A204.1 (cell line): Measurements from ENCODE around the gene DDX11.
"Not testable (repeated sequence)": the region's sequence is repeated elsewhere in the genome, so short reads cannot be mapped to it uniquely, and the experiment has no call there.

ENCODE experiments used
- FAIRE-seq: peaks from 2 replicates; lab custom pipeline; 2012; peaks lifted over from hg19 to GRCh38; lab: Jason Lieb, UNC

The DDX11 gene

GRCh38 chr12:31067656-31068055 is 6.0 kb upstream of the DDX11 start:
- not testable (repeated sequence) for FAIRE-seq

- FAIRE-seq: not testable (repeated sequence)
Measured at GRCh38 chr12:31070971-31071740, 2.5 kb upstream of the DDX11 start.

DNA sequence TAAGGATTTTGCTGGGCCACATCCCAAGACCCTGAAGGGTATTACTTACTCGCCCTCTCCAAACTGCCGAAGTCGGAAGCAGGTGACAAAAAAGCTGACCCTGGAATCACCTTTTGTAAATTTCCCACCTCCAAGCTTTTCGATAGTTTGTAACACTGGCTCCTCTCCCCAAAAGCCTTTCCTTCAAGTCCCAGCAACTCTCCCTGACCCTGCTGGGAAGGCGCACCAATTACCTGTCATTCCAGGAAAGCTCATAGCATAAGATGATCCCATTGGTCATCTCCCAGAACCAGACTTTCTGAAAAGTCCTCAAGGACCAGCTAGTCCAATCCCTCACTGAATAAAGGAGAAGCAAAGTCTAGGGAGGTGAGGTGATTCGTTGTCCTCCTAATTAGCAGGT is 698 bp upstream of the DDX11 start:
- not testable (repeated sequence) for FAIRE-seq

- not testable (repeated sequence) for FAIRE-seq
Measured at GRCh38 chr12:31074333-31074874, 744 bp downstream of the DDX11 start.

DNA sequence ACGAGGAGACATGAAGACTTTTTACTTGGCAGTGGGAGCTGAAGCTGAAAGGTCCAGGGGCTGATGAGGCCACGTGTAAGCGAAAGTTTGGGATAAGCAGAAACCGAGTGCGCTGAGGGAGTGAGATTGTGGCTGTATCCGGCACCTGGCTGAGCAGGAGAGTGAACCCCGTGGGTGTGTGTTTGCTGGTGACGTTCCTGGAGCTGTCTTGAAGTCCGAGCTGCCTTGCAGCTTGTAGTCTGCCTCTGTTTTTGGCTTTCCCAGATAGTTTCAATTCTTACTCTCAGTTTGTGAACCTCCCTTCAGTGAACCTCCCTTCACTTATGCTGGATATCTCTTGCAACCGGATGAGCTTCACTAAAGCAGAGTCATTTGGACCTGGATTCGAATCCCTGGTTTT is 2.5 kb downstream of the DDX11 start:
- not testable (repeated sequence) for FAIRE-seq

DNA sequence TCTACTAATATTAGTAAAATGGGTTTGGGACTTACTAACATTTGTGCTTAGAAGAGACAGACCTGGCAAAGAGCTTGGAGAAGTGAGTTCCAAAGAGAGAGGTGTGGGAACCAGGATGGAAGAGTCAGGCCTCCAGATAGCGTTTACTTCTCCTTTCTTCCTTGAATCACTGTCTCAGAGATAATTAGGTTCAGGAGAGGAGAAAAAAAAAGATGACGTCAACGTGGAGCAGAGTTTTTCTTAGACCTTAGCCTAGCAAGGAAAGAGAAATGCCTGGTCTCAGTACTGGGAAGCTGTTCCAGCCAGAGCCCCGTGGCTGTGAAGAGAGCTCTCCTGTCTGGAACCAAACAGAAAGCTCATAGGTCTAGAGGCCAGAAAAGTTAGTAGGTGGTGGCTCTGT is 3.4 kb downstream of the DDX11 start:
- not testable (repeated sequence) for FAIRE-seq

DNA sequence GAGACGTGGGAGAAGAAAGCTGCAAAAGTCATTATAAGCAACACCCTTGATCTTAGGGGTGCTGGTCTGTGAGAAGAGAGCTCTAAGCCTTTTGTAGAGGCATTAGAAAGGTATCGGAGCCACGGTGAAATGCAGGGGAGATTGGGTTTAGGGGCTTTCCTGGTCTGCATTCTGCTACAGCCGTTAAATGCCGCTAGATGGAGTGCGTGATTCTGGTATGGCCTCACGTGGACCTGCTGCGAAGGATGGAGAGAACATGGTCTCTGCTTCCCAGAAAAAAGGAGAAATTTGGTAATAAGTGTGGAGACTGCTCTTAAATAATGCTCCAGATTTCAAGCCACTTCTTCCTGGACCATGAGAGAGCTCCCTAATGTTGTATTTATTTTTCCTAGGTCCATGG is 4.3 kb downstream of the DDX11 start:
- FAIRE-seq: not testable (repeated sequence)

GRCh38 chr12:31079421-31079820 is 5.8 kb downstream of the DDX11 start:
- FAIRE-seq: not testable (repeated sequence)

GRCh38 chr12:31080221-31080620 is 6.6 kb downstream of the DDX11 start:
- FAIRE-seq: not testable (repeated sequence)

GRCh38 chr12:31081274-31081673 is 7.6 kb downstream of the DDX11 start:
- FAIRE-seq: not testable (repeated sequence)

GRCh38 chr12:31084241-31084640 is 10.6 kb downstream of the DDX11 start:
- FAIRE-seq: not testable (repeated sequence)

DNA sequence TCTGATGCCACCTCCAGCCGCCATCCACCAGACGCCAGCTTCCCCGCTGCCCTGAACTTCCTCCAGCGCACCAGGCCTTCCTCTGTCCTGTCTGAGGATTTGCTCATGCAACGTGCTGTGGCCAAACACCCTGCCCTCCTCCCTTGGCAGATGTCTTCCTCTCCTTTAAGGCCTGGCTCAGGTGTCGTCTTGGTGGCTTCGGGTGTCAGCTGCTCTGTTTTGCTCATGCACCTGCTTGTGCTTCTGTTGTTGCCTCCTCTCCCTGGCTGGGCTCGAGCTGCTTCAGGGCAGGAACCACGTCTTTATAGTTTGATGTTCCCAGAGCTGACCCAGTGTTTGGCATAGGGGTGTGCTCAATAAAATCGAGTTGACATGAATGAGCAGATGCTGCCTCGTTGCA is 12.4 kb downstream of the DDX11 start:
- FAIRE-seq: not testable (repeated sequence)

- FAIRE-seq: not testable (repeated sequence)
Measured at GRCh38 chr12:31087486-31087885, 13.8 kb downstream of the DDX11 start.

DNA sequence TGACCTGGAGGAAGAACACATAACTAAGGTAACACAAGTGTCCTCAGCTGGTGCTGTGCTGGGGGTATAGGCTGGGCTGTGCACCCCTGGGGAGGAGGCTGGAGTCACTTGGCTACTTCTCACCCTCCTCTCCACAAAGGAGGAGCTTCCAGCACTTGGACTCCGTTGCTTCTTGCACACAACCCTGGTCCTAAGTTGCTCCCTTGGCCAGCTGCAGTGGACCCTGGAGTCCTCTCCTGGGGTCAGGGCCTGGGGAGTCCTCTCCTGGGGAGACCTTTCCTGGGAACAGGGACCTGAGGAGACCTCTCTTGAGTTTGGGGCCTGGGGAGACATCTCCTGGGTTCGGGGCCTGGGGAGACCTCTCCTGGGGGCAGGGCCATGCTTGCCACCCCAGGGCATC is 14.3 kb downstream of the DDX11 start:
- FAIRE-seq: not testable (repeated sequence)

- no peak for FAIRE-seq
Measured at GRCh38 chr12:31089072-31089471, 15.4 kb downstream of the DDX11 start.

- not testable (repeated sequence) for FAIRE-seq
Measured at GRCh38 chr12:31091629-31092028, 18.0 kb downstream of the DDX11 start.

- not testable (repeated sequence) for FAIRE-seq
Measured at GRCh38 chr12:31092718-31093117, 19.1 kb downstream of the DDX11 start.

DNA sequence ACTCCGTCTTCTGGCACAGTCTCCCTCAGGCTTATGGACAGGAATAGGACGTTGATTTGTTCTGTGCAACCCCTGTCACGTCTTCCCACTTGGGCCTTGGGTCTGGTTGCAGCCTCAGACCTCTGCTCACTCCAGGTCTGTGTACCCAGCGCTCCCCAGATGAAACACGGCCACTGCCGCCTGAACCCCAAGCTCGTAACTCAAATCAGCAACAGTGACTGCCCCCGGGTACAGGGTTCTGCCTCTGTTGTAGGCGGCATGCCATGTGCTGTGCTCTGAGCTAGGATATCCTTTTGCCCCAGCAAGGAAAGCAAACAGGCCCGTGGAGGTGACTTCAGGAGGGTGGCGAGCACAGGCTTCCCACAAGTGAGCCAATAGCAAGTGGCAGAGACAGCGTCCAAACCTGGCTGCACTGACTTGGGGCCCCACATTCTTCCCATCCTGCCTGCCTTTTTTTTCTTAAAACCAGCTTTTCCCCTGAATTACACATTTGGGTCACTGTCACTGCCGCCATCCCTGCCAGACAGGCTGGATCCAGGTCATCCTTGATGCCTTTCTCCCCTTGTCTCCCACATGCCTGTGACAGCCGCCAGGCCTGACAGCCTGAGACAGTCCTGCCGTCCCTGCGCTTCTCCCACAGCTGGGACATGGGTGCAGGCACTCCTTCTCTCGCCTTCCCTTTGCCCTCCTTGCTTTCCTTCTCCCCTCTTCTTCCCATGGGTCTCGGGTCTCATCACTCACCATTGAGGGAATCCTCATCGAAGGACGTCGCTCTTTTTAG is 21.6 kb downstream of the DDX11 start:
- FAIRE-seq: not testable (repeated sequence)

GRCh38 chr12:31096251-31097065 is 22.8 kb downstream of the DDX11 start:
- FAIRE-seq: not testable (repeated sequence)

DNA sequence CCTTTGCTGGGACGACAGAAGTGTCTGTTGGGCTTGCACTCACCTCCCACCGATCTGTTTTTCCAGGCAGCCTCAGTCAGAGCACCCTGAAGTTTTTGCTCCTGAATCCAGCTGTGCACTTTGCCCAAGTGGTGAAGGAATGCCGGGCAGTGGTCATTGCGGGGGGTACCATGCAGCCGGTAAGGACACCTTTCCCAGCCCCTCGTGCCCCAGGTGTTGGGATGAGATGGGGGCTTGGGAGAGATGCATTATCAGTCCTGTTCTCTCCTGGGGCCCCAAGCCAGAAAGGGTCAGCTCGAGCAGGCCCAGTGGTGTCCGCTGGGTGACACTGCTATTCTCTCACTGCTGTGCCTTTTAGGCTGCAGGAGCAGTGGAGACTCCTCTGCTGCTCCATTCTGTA is 24.2 kb downstream of the DDX11 start:
- FAIRE-seq: not testable (repeated sequence)

DNA sequence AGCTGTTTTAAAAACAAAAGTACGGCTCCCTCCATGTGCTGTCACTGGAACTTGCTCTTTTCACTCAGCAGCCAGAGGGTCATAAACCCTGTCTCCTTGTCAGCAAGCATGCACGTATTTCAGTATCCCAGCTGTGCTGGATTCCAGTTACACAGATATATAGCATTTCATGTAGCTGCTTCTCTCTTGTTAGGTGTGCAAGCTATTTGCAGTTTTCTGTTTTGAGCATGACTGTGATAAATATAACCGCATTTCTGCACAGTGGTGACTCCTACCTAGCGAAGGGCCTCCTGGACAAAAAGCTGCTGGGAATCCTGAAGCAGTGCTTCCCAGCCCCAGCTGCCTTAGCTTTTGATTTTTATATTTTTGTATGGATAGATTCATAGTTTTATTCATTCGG is 24.7 kb downstream of the DDX11 start:
- FAIRE-seq: not testable (repeated sequence)

- not testable (repeated sequence) for FAIRE-seq
Measured at GRCh38 chr12:31098771-31099170, 25.1 kb downstream of the DDX11 start.
